Endothelial cell of umbilical vein (primary cell): ENCODE results near the gene ASB1. TPM values are rescaled to one million over a fixed set of nuclear protein-coding genes. Genes with fewer than 3 reads are reported as not detected.

Experiments
- BruUV-seq: library from RNA; stranded (reverse); fragments of 400-500 nt; replicated peaks from 2 replicates; lab custom pipeline; 2021; lab: Mats Ljungman, UMichigan
- CTCF ChIA-PET: fragments of 300-600, 350-600 bp; sonication (Branson Sonifier 250); formaldehyde crosslinking; loops from one replicate; lab custom pipeline; 2021; ENCODE audit warnings: antibody characterized with exemption, inconsistent platforms; lab: Charles Lee
- POLR2A ChIA-PET: fragments of 300-600, 350-600 bp; sonication (Branson Sonifier 250); formaldehyde crosslinking; loops from one replicate; lab custom pipeline; 2021; ENCODE audit warnings: antibody characterized with exemption, inconsistent platforms; lab: Charles Lee
- DNase-seq: peaks from one replicate; pipeline ENCODE4 v3.0.0-alpha.2; 2011; ENCODE audit warnings: low read depth, low spot score
- FAIRE-seq: peaks from 2 replicates; lab custom pipeline; 2011; peaks lifted over from hg19 to GRCh38; lab: Jason Lieb, UNC
- H2AFZ ChIP-seq: 2 replicates; pipeline ENCODE4 v1.6.0; 2012; ENCODE audit warnings: low read depth, low read length, control low read depth, inconsistent platforms
- H3K27ac ChIP-seq: 2 replicates; pipeline ENCODE4 v1.5.1; 2011; ENCODE audit warnings: low read depth, mild to moderate bottlenecking, control low read depth, low read length, moderate library complexity; ENCODE audit not compliant: insufficient read depth
- H3K27me3 ChIP-seq, 2 experiments: 2 replicates each; pipeline versions ENCODE4 v1.6.0 to v1.6.1; 2011; ENCODE audit warnings: low read length in 2 of 2, mixed read lengths in 1 of 2; ENCODE audit not compliant: control insufficient read depth in 2 of 2, insufficient read depth in 2 of 2
- H3K36me3 ChIP-seq, 2 experiments: 2 replicates in 1 of 2; 3 replicates in 1 of 2; pipeline ENCODE4 v1.5.1; 2011; ENCODE audit warnings: low read length in 2 of 2, mild to moderate bottlenecking in 1 of 2, moderate library complexity in 1 of 2; ENCODE audit not compliant: control insufficient read depth in 2 of 2, insufficient read depth in 2 of 2; ENCODE audit errors: extremely low read depth in 1 of 2
- H3K4me1 ChIP-seq: 3 replicates; pipeline ENCODE4 v1.5.1; 2011; ENCODE audit warnings: mild to moderate bottlenecking, low read length; ENCODE audit not compliant: control insufficient read depth, insufficient read depth; ENCODE audit errors: extremely low read depth
- H3K4me2 ChIP-seq: 2 replicates; pipeline ENCODE4 v1.6.1; 2011; ENCODE audit warnings: low read length, control low read depth, mixed read lengths; ENCODE audit not compliant: insufficient read depth
- H3K4me3 ChIP-seq, 3 experiments: fragments of 200-600 bp in 1 of 3; sonication (generic), shearing (Covaris generic) in 1 of 3; replicated peaks in 1 of 3; 2 replicates each; pipeline ENCODE4 v1.5.1; 2011 to 2016; ENCODE audit warnings: control low read depth in 3 of 3, low read length in 3 of 3, mild to moderate bottlenecking in 2 of 3, inconsistent platforms in 1 of 3, low read depth in 1 of 3, moderate library complexity in 1 of 3; ENCODE audit not compliant: insufficient read depth in 1 of 3
- H3K79me2 ChIP-seq: 2 replicates; pipeline ENCODE4 v1.6.0; 2012; ENCODE audit warnings: low read length, inconsistent platforms; ENCODE audit not compliant: control insufficient read depth, insufficient read depth
- H3K9ac ChIP-seq: replicated peaks from 2 replicates; pipeline ENCODE3; 2011; ENCODE audit warnings: low read length, control low read depth; ENCODE audit not compliant: insufficient read depth; ENCODE audit errors: extremely low read depth
- H3K9me1 ChIP-seq: replicated peaks from 3 replicates; pipeline ENCODE4 v1.6.0; 2011; ENCODE audit warnings: mild to moderate bottlenecking, low read length; ENCODE audit not compliant: control insufficient read depth, insufficient read depth; ENCODE audit errors: extremely low read depth
- H3K9me3 ChIP-seq: replicated peaks from 2 replicates; pipeline ENCODE4 v1.5.1; 2012; ENCODE audit warnings: low read length, inconsistent platforms; ENCODE audit not compliant: control insufficient read depth, insufficient read depth
- H4K20me1 ChIP-seq: replicated peaks from 2 replicates; pipeline ENCODE3; 2011; ENCODE audit warnings: mild to moderate bottlenecking, low read length; ENCODE audit not compliant: control insufficient read depth, insufficient read depth; ENCODE audit errors: extremely low read depth
- EZH2 ChIP-seq: IDR thresholded peaks from 2 replicates; pipeline ENCODE4 v1.6.1; 2012; ENCODE audit warnings: borderline replicate concordance, low read depth, mild to moderate bottlenecking, moderate library complexity, low read length, inconsistent platforms; ENCODE audit not compliant: severe bottlenecking
- FOS ChIP-seq: IDR thresholded peaks from 2 replicates; pipeline ENCODE4 v1.6.1; 2011; ENCODE audit warnings: mild to moderate bottlenecking, low read length, moderate library complexity, borderline replicate concordance; ENCODE audit not compliant: insufficient read depth
- GATA2 ChIP-seq: IDR thresholded peaks from 2 replicates; pipeline ENCODE4 v1.7.0; 2011; ENCODE audit warnings: low read depth, mild to moderate bottlenecking, moderate library complexity, mixed read lengths, low read length; ENCODE audit not compliant: insufficient read length, insufficient read depth
- JUN ChIP-seq: IDR thresholded peaks from 2 replicates; pipeline ENCODE4 v1.6.1; 2011; ENCODE audit warnings: borderline replicate concordance, low read depth; ENCODE audit not compliant: insufficient read length, insufficient read depth
- MYC ChIP-seq: IDR thresholded peaks from one replicate; pipeline ENCODE4 v1.6.1; 2011; ENCODE audit warnings: mild to moderate bottlenecking, low read depth, low read length
- POLR2A ChIP-seq: IDR thresholded peaks from 2 replicates; pipeline ENCODE4 v1.6.1; 2012; ENCODE audit warnings: low read depth, mild to moderate bottlenecking, control low read depth, low read length
- POLR2AphosphoS5 ChIP-seq: IDR thresholded peaks from 2 replicates; pipeline ENCODE4 v1.6.1; 2012; ENCODE audit warnings: low read depth, mild to moderate bottlenecking, control low read depth, low read length, moderate library complexity; ENCODE audit not compliant: insufficient read depth
- dilution Hi-C: fragments of 300-500 bp; cut with MboI; formaldehyde crosslinking; loops from one replicate; pipeline ENCODE4 v1.15.0; 2019; ENCODE audit warnings: low sequenced_read_pairs; ENCODE audit not compliant: extremely low pct_ligation_motif_present
- intact Hi-C: fragments of 100-400 bp; cut with micrococcal nuclease; formaldehyde crosslinking; loops from one replicate; pipeline ENCODE4 v1.10.0; 2022
- polyA plus RNA-seq, 4 experiments: library from polyadenylated mRNA; depleted of rRNA in 3 of 4; stranded (reverse) in 3 of 4; unstranded in 1 of 4; fragments of >200 nt; gene quantifications; 2 replicates each; pipeline versions ENCODE4 v1.2.1 to v1.2.3, GENCODE V29; 2011 to 2012; ENCODE audit warnings: missing spikeins in 1 of 4
- total RNA-seq: library from RNA; stranded (reverse); gene quantifications from 2 replicates; pipeline ENCODE4 v1.2.3, GENCODE V29; 2021
- TF ChIP-seq, protein P1 (sequence below), 2 donors: IDR thresholded peaks; 1 replicate in 1 of 2; 2 replicates in 1 of 2; pipeline ENCODE4 v1.5.1; 2011; ENCODE audit warnings: low read length in 2 of 2, mild to moderate bottlenecking in 2 of 2, moderate library complexity in 2 of 2, control low read depth in 1 of 2, inconsistent platforms in 1 of 2, low read depth in 1 of 2; ENCODE audit not compliant: insufficient read depth in 1 of 2; ENCODE audit errors: extremely low read depth in 1 of 2
- TF ChIP-seq, protein P2 (sequence below): IDR thresholded peaks from 2 replicates; pipeline ENCODE4 v1.6.1; 2011; ENCODE audit not compliant: insufficient read depth, insufficient read length

ASB1 gene
- total and polyA plus RNA-seq, 2 donors (not counting 3 experiments of a cell fraction or from before 2014, with no cell fraction given) = 12.3 to 16.2 TPM

DNA sequence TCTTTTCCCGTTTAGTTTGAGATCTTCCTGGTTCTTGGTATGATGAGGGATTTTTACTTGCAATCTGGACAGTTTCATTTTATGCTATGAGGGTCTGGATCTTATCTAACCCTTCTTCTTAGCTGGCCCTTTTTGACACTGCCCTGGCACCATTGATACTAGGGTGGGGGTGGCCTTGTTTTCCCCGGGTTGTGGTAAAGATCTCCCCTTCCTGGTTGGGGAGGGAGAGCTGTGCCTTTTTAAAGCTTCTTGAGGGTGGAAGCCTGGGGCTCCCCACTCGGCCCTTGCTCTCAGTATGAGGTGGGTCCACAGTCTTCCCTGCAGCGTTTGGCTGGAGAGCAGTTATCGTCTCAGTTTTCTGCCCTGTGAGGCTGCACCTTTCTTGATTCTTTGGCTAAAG, 66.1 kb downstream of the ASB1 start:
- H4K20me1 ChIP-seq = no peaks in the 10 kb centered on the region
- POLR2A ChIA-PET = no interaction called here
- H3K4me1 ChIP-seq = no peaks in the 10 kb centered on the region
- H2AFZ ChIP-seq = no peak overlapping the region
- H3K27me3 ChIP-seq = no peaks in the 10 kb centered on the region
- intact Hi-C loops (no loop called here), dilution Hi-C loops (no loop called here)
- no peaks in the 10 kb centered on the region for H3K9me3 ChIP-seq
- FAIRE-seq (no peak), DNase-seq (no peak)
- BruUV-seq = no TSS peak
- no peak overlapping the region for H3K9ac ChIP-seq
- H3K9me1 ChIP-seq = no peaks in the 10 kb centered on the region
- H3K4me2 ChIP-seq = no peak overlapping the region
- H3K79me2 ChIP-seq = no peaks in the 10 kb centered on the region
- no peak overlapping the region for H3K27ac ChIP-seq
- no peaks in the 10 kb centered on the region for H3K36me3 ChIP-seq
- H3K4me3 ChIP-seq = no peak overlapping the region
- CTCF ChIA-PET = interaction anchor here (1.2 kb wide), 1 partner anchor 21 kb away, joined by 4 read pairs; no protein-coding TSS in a partner anchor
- TF ChIP-seq POLR2A (no peak), FOS (no peak), POLR2AphosphoS5 (no peak), JUN (no peak)
- TF ChIP-seq, protein P1, sequence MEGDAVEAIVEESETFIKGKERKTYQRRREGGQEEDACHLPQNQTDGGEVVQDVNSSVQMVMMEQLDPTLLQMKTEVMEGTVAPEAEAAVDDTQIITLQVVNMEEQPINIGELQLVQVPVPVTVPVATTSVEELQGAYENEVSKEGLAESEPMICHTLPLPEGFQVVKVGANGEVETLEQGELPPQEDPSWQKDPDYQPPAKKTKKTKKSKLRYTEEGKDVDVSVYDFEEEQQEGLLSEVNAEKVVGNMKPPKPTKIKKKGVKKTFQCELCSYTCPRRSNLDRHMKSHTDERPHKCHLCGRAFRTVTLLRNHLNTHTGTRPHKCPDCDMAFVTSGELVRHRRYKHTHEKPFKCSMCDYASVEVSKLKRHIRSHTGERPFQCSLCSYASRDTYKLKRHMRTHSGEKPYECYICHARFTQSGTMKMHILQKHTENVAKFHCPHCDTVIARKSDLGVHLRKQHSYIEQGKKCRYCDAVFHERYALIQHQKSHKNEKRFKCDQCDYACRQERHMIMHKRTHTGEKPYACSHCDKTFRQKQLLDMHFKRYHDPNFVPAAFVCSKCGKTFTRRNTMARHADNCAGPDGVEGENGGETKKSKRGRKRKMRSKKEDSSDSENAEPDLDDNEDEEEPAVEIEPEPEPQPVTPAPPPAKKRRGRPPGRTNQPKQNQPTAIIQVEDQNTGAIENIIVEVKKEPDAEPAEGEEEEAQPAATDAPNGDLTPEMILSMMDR (IDR thresholded peaks at IDR 0.05; ENCODE audit: extremely low read depth in 1 of 2, insufficient read depth in 1 of 2, low read depth in 1 of 2, low read length in 2 of 2) = no peak

DNA sequence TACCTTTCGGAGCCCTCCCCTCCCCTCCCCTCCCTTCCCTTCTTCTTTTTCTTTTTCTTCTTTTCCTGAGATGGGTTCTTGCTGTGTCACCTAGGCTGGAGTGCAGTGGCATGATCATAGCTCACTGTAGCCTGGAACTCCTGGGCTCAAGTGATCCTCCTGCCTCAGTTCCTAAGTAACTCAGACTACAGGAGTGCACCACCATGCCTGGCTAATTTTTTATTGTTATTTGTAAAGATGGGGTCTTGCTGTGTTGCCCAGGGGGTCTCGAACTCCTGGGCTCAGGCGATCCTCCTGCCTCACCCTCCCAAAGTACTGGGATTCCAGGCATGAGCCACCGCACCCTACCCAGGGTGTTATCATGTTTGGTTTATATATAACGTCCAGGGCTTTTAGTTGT, 66.7 kb downstream of the ASB1 start:
- TF ChIP-seq EZH2 (no peak), JUN (no peak), GATA2 (no peak), POLR2AphosphoS5 (no peak), FOS (no peak), POLR2A (no peak), MYC (no peak)
- TF ChIP-seq, protein P2, sequence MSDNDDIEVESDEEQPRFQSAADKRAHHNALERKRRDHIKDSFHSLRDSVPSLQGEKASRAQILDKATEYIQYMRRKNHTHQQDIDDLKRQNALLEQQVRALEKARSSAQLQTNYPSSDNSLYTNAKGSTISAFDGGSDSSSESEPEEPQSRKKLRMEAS = no peak
- TF ChIP-seq, protein P1 (IDR thresholded peaks at IDR 0.05; ENCODE audit: extremely low read depth in 1 of 2, insufficient read depth in 1 of 2, low read depth in 1 of 2, low read length in 2 of 2) = no peak
- dilution Hi-C loops (no loop called here), intact Hi-C loops (no loop called here)
- BruUV-seq = no TSS peak
- no peak for FAIRE-seq
- Histone ChIP-seq H3K27me3 (no peaks in the 10 kb centered on the region), H3K27ac (no peak overlapping the region), H3K4me3 (no peak overlapping the region), H3K36me3 (no peaks in the 10 kb centered on the region), H3K9me3 (no peaks in the 10 kb centered on the region), H3K9me1 (no peaks in the 10 kb centered on the region), H3K9ac (no peak overlapping the region), H3K79me2 (no peaks in the 10 kb centered on the region), H4K20me1 (no peaks in the 10 kb centered on the region), H2AFZ (no peak overlapping the region), H3K4me2 (no peak overlapping the region), H3K4me1 (no peaks in the 10 kb centered on the region)
- POLR2A ChIA-PET = no interaction called here
- no peak for DNase-seq
- CTCF ChIA-PET = interaction anchor here (1.2 kb wide), 1 partner anchor 20 kb away, joined by 4 read pairs; no protein-coding TSS in a partner anchor
